ENCODE results near the gene SPATC1L.
A peak's percentile ranks its signal among the peaks of the same experiment; 100 is the strongest.

The SPATC1L gene

GRCh38 chr21:46219591-46220239, 35.5 kb upstream of the SPATC1L start:
- H3K27me3 ChIP-seq (ENCODE audit: insufficient read depth, insufficient read length) = no peaks in the 10 kb centered on the region
- H3K4me1 ChIP-seq (ENCODE audit: insufficient read depth, insufficient read length) = peaks cover 14% of the 10 kb centered on the region
- no peak for TF ChIP-seq YY1 (IDR thresholded peaks at IDR 0.05; ENCODE audit: insufficient read depth, insufficient read length)
- TF ChIP-seq ZNF274 (IDR thresholded peaks at IDR 0.05; ENCODE audit: low read depth, low read length) = no peak
- TF ChIP-seq SUZ12 (IDR thresholded peaks at IDR 0.05; ENCODE audit: extremely low read depth, insufficient read depth, insufficient read length) = no peak
- no peak for DNase-seq (ENCODE audit: low read depth, low spot score)
- no peaks in the 10 kb centered on the region for H3K9me3 ChIP-seq (ENCODE audit: insufficient read depth, low read length)
- peaks cover 83% of the 10 kb centered on the region for H3K36me3 ChIP-seq (ENCODE audit: insufficient read depth, insufficient read length, low read length)
- H3K9ac ChIP-seq (ENCODE audit: insufficient read length, low read depth) = no peak overlapping the region
- H3K4me3 ChIP-seq (ENCODE audit: insufficient read length, low read depth) = no peak overlapping the region

- Histone ChIP-seq H3K4me1 (ENCODE audit: insufficient read depth, insufficient read length) (peaks cover 14% of the 10 kb centered on the region), H3K27me3 (ENCODE audit: insufficient read depth, insufficient read length) (no peaks in the 10 kb centered on the region), H3K36me3 (ENCODE audit: insufficient read depth, insufficient read length, low read length) (peaks cover 85% of the 10 kb centered on the region), H3K4me3 (ENCODE audit: insufficient read length, low read depth) (no peak overlapping the region), H3K9ac (ENCODE audit: insufficient read length, low read depth) (no peak overlapping the region), H3K9me3 (ENCODE audit: insufficient read depth, low read length) (no peaks in the 10 kb centered on the region)
- TF ChIP-seq ZNF274 (IDR thresholded peaks at IDR 0.05; ENCODE audit: low read depth, low read length) (no peak), YY1 (IDR thresholded peaks at IDR 0.05; ENCODE audit: insufficient read depth, insufficient read length) (no peak), SUZ12 (IDR thresholded peaks at IDR 0.05; ENCODE audit: extremely low read depth, insufficient read depth, insufficient read length) (no peak)
- DNase-seq (ENCODE audit: low read depth, low spot score) = no peak
Observed at GRCh38 chr21:46218906-46219590, 34.8 kb upstream of the SPATC1L start.

GRCh38 chr21:46217511-46218196, 33.4 kb upstream of the SPATC1L start:
- DNase-seq (ENCODE audit: low read depth, low spot score) = no peak
- TF ChIP-seq ZNF274 (IDR thresholded peaks at IDR 0.05; ENCODE audit: low read depth, low read length) (no peak), YY1 (IDR thresholded peaks at IDR 0.05; ENCODE audit: insufficient read depth, insufficient read length) (no peak), SUZ12 (IDR thresholded peaks at IDR 0.05; ENCODE audit: extremely low read depth, insufficient read depth, insufficient read length) (no peak)
- no peak overlapping the region for H3K4me3 ChIP-seq (ENCODE audit: insufficient read length, low read depth)
- peaks cover 19% of the 10 kb centered on the region for H3K4me1 ChIP-seq (ENCODE audit: insufficient read depth, insufficient read length)
- peaks cover 92% of the 10 kb centered on the region for H3K36me3 ChIP-seq (ENCODE audit: insufficient read depth, insufficient read length, low read length)
- peak overlapping the region; percentile 43 for H3K9ac ChIP-seq (ENCODE audit: insufficient read length, low read depth)
- no peaks in the 10 kb centered on the region for H3K9me3 ChIP-seq (ENCODE audit: insufficient read depth, low read length)
- H3K27me3 ChIP-seq (ENCODE audit: insufficient read depth, insufficient read length) = no peaks in the 10 kb centered on the region

GRCh38 chr21:46216132-46216747, 32.0 kb upstream of the SPATC1L start:
- Histone ChIP-seq H3K9ac (ENCODE audit: insufficient read length, low read depth) (no peak overlapping the region), H3K4me1 (ENCODE audit: insufficient read depth, insufficient read length) (peaks cover 21% of the 10 kb centered on the region), H3K36me3 (ENCODE audit: insufficient read depth, insufficient read length, low read length) (peaks cover 92% of the 10 kb centered on the region), H3K4me3 (ENCODE audit: insufficient read length, low read depth) (no peak overlapping the region), H3K27me3 (ENCODE audit: insufficient read depth, insufficient read length) (no peaks in the 10 kb centered on the region), H3K9me3 (ENCODE audit: insufficient read depth, low read length) (no peaks in the 10 kb centered on the region)
- no peak for TF ChIP-seq SUZ12 (IDR thresholded peaks at IDR 0.05; ENCODE audit: extremely low read depth, insufficient read depth, insufficient read length)
- TF ChIP-seq ZNF274 (IDR thresholded peaks at IDR 0.05; ENCODE audit: low read depth, low read length) = no peak
- no peak for TF ChIP-seq YY1 (IDR thresholded peaks at IDR 0.05; ENCODE audit: insufficient read depth, insufficient read length)
- no peak for DNase-seq (ENCODE audit: low read depth, low spot score)

- Histone ChIP-seq H3K4me3 (ENCODE audit: insufficient read length, low read depth) (no peak overlapping the region), H3K36me3 (ENCODE audit: insufficient read depth, insufficient read length, low read length) (peaks cover 90% of the 10 kb centered on the region), H3K9me3 (ENCODE audit: insufficient read depth, low read length) (no peaks in the 10 kb centered on the region), H3K9ac (ENCODE audit: insufficient read length, low read depth) (no peak overlapping the region), H3K4me1 (ENCODE audit: insufficient read depth, insufficient read length) (peaks cover 23% of the 10 kb centered on the region), H3K27me3 (ENCODE audit: insufficient read depth, insufficient read length) (no peaks in the 10 kb centered on the region)
- TF ChIP-seq YY1 (IDR thresholded peaks at IDR 0.05; ENCODE audit: insufficient read depth, insufficient read length) (no peak), SUZ12 (IDR thresholded peaks at IDR 0.05; ENCODE audit: extremely low read depth, insufficient read depth, insufficient read length) (no peak), ZNF274 (IDR thresholded peaks at IDR 0.05; ENCODE audit: low read depth, low read length) (no peak)
- no peak for DNase-seq (ENCODE audit: low read depth, low spot score)
Observed at GRCh38 chr21:46215436-46216131, 31.3 kb upstream of the SPATC1L start.

- Histone ChIP-seq H3K9me3 (ENCODE audit: insufficient read depth, low read length) (no peaks in the 10 kb centered on the region), H3K27me3 (ENCODE audit: insufficient read depth, insufficient read length) (no peaks in the 10 kb centered on the region), H3K9ac (ENCODE audit: insufficient read length, low read depth) (no peak overlapping the region), H3K4me1 (ENCODE audit: insufficient read depth, insufficient read length) (peaks cover 26% of the 10 kb centered on the region), H3K36me3 (ENCODE audit: insufficient read depth, insufficient read length, low read length) (peaks cover 88% of the 10 kb centered on the region), H3K4me3 (ENCODE audit: insufficient read length, low read depth) (no peak overlapping the region)
- TF ChIP-seq YY1 (IDR thresholded peaks at IDR 0.05; ENCODE audit: insufficient read depth, insufficient read length) = no peak
- TF ChIP-seq SUZ12 (IDR thresholded peaks at IDR 0.05; ENCODE audit: extremely low read depth, insufficient read depth, insufficient read length) = no peak
- DNase-seq (ENCODE audit: low read depth, low spot score) = no peak
Observed at GRCh38 chr21:46214478-46215340, 30.4 kb upstream of the SPATC1L start.
